ENCODE measurements around the gene GANAB.
A peak's percentile ranks its signal among the peaks of the same experiment; 100 is the strongest.

The GANAB gene

DNA sequence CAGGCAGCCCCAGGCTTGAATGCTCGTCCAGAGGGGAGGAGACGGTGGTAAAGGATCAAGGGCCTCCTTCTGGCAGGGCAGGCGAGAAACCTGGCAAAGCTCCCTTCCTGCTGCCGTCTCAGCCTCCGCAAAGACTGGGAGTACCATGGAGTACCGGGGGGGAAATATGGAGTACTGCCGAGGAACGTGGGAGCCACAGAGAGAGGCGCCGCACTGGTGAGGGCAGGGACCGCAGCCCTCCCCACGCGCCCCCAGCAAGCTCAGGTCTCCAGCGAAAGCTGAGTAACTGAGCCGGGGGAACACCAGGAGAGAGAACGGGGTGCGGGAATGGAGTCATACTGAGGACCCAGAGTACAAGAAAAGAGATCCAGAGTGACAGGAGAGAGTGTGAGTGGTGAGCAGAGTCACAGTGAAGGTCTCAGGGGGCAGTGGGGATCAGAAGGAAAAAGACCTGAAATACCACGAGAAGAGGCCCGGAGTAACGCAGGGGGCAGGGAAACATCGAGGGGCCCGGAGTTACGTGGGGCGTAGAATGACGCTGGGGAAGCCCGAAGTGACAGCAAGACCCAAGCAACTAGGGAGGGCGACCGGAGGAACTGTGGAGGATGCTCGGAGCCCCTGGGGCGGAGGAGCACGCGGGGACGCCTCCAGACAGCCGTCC is 34.6 kb downstream of the GANAB start:
- Histone ChIP-seq H3K4me2 (peak overlapping the region; percentile 91 to 100 (median 98)), H3K9ac (peak overlapping the region; percentile 84 to 94 (median 90)), H3K36me3 (peaks cover 10 to 66% (median 29%) of the 10 kb centered on the region in 11 experiments), H3K4me1 (peaks cover 51 to 73% (median 55%) of the 10 kb centered on the region in 10 experiments), H3K4me3 (peak overlapping the region; percentile 69 to 89 (median 74)), H3K27ac (peak overlapping the region; percentile 72 to 91 (median 83)), H3K27me3 (no peaks in the 10 kb centered on the region), H4K20me1 (peaks cover 0 to 21% (median 0%) of the 10 kb centered on the region in 11 experiments; a peak in 2 of 22 replicates), H3K9me3 (replicated peaks in 1 of 11) (no peaks in the 10 kb centered on the region)
- no peak for TF ChIP-seq Cebpa-rat (IDR thresholded peaks at IDR 0.05)

DNA sequence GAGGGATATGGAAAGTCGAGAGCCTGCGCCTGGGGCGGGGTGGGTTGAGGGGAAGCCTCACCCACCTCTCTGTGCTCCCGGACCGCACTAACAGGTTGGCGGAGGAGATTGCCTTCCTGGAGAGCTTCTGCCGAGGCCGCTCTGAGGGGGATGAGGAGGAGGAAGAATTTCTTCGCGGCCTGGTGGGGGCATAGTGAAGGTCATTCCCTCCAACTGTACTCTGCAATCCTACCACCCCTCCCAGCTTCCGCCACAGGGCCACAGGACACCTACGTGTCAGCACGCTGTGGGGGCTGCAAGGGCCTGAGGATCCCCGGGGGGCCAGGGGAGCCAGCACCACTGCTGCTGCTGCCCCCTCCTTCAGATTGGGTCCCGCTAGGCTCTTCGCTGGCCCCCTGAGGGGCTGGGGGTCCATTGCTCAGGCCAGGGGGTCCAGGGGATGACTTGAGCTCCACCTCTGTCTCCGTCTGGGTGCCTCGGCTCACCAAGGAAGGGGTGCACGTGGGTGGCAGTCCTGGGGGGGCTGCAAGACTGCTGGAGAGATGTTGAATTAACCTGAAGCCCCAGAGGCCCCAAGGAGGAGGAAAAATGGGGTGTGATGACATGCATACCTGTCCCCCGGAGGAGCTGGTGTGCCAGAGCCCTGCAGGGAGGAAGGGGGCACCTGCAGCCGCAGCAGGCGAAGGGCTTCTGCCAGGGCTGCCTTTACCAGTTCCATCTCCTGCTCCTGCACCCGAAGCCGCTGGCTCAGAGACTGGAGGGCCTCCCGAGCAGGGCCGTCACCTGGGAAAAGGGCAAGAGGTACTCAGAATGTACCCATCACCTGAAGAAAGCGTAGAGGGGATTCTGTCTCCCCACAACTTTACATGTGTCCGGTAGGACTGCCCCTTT is 35.4 kb downstream of the GANAB start:
- H3K4me3 ChIP-seq, result peak overlapping the region; percentile 69 to 89 (median 74)
- H4K20me1 ChIP-seq, result peaks cover 0 to 22% (median 0%) of the 10 kb centered on the region in 11 experiments; a peak in 3 of 22 replicates
- H3K36me3 ChIP-seq, result peaks cover 8 to 66% (median 29%) of the 10 kb centered on the region in 11 experiments; a peak in 21 of 22 replicates
- H3K9ac ChIP-seq, result peak overlapping the region; percentile 84 to 94 (median 90)
- no peak for TF ChIP-seq Cebpa-rat (IDR thresholded peaks at IDR 0.05)
- H3K27me3 ChIP-seq, result no peaks in the 10 kb centered on the region
- H3K4me1 ChIP-seq, result peaks cover 51 to 79% (median 56%) of the 10 kb centered on the region in 10 experiments
- H3K9me3 ChIP-seq (replicated peaks in 1 of 11), result no peaks in the 10 kb centered on the region
- peak overlapping the region; percentile 72 to 91 (median 83) for H3K27ac ChIP-seq
- peak overlapping the region; percentile 91 to 100 (median 98) for H3K4me2 ChIP-seq

GRCh38 chr11:62610403-62610802 is 36.0 kb downstream of the GANAB start:
- Histone ChIP-seq H3K4me3 (peak overlapping the region; percentile 8 to 89 (median 74); a peak in 16 of 20 replicates), H3K36me3 (peaks cover 14 to 66% (median 35%) of the 10 kb centered on the region in 11 experiments), H3K27me3 (no peaks in the 10 kb centered on the region), H3K9ac (peak overlapping the region; percentile 84 to 94 (median 90)), H4K20me1 (peaks cover 0 to 28% (median 0%) of the 10 kb centered on the region in 11 experiments; a peak in 3 of 22 replicates), H3K27ac (peak overlapping the region in 9 of 11 experiments; percentile 72 to 91 (median 84); a peak in 15 of 22 replicates), H3K9me3 (replicated peaks in 1 of 11) (no peaks in the 10 kb centered on the region), H3K4me1 (peaks cover 53 to 81% (median 58%) of the 10 kb centered on the region in 10 experiments), H3K4me2 (peak overlapping the region; percentile 91 to 100 (median 98))
- TF ChIP-seq Cebpa-rat (IDR thresholded peaks at IDR 0.05), result no peak

- no peak for TF ChIP-seq Cebpa-rat (IDR thresholded peaks at IDR 0.05)
- H3K9ac ChIP-seq, result peak overlapping the region in 7 of 11 experiments; percentile 84 to 94 (median 90); a peak in 9 of 22 replicates
- peaks cover 0 to 30% (median 0%) of the 10 kb centered on the region in 11 experiments; a peak in 3 of 22 replicates for H4K20me1 ChIP-seq
Observed at GRCh38 chr11:62608776-62609175, 37.6 kb downstream of the GANAB start.

GRCh38 chr11:62607714-62608113 is 38.7 kb downstream of the GANAB start:
- Histone ChIP-seq H4K20me1 (peaks cover 0 to 23% (median 0%) of the 10 kb centered on the region in 11 experiments; a peak in 2 of 22 replicates), H3K4me2 (peak overlapping the region; percentile 51 to 100 (median 92)), H3K9me3 (replicated peaks in 1 of 11) (no peaks in the 10 kb centered on the region), H3K36me3 (peaks cover 24 to 76% (median 43%) of the 10 kb centered on the region in 11 experiments), H3K4me3 (no peak overlapping the region), H3K9ac (peak overlapping the region in 6 of 11 experiments; percentile 2 to 91 (median 63); a peak in 8 of 22 replicates), H3K4me1 (peaks cover 66 to 85% (median 75%) of the 10 kb centered on the region in 10 experiments), H3K27ac (peak overlapping the region in 3 of 11 experiments; percentile 4 to 43 (median 38); a peak in 3 of 22 replicates), H3K27me3 (no peaks in the 10 kb centered on the region)
- TF ChIP-seq Cebpa-rat (IDR thresholded peaks at IDR 0.05), result no peak

More at GRCh38 chr11:62608776-62609175, 37.6 kb downstream of the GANAB start:
- Histone ChIP-seq H3K27ac (peak overlapping the region in 2 of 11 experiments; percentile 4 to 18; a peak in 2 of 22 replicates), H3K27me3 (no peaks in the 10 kb centered on the region), H3K4me3 (no peak overlapping the region), H3K4me2 (peak overlapping the region in 10 of 11 experiments; percentile 56 to 100 (median 96); a peak in 19 of 22 replicates), H3K36me3 (peaks cover 21 to 72% (median 39%) of the 10 kb centered on the region in 11 experiments), H3K4me1 (peaks cover 60 to 81% (median 72%) of the 10 kb centered on the region in 10 experiments), H3K9me3 (replicated peaks in 1 of 11) (no peaks in the 10 kb centered on the region)

DNA sequence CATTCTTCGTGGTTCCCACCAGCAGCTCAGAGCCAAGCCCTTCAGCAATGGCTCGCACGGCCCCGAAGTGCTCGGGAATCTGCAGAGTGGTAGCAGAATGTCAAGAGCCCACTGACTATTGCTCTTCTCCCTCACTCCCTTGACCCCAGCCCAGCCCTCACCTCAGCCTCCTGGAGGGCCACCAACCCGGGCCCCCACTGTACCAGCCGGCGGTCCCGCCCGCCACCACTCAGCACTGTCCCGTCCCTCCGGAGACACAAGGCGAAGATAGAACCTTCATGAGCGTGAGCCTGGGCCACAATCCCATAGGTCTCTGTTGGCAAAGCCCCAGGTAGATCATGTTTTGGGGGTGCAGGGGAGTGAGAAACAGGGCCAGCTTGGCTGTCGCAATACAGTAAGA is 40.5 kb downstream of the GANAB start:
- H3K4me1 ChIP-seq, result peaks cover 62 to 84% (median 72%) of the 10 kb centered on the region in 10 experiments
- H3K36me3 ChIP-seq, result peaks cover 24 to 77% (median 43%) of the 10 kb centered on the region in 11 experiments
- peak overlapping the region in 4 of 11 experiments; percentile 5 to 38 (median 20); a peak in 2 of 22 replicates for H3K9ac ChIP-seq
- no peak overlapping the region for H3K27ac ChIP-seq
- H4K20me1 ChIP-seq, result peaks cover 0 to 23% (median 0%) of the 10 kb centered on the region in 11 experiments; a peak in 4 of 22 replicates
- H3K27me3 ChIP-seq, result no peaks in the 10 kb centered on the region
- no peaks in the 10 kb centered on the region for H3K9me3 ChIP-seq (replicated peaks in 1 of 11)
- no peak for TF ChIP-seq Cebpa-rat (IDR thresholded peaks at IDR 0.05)
- H3K4me3 ChIP-seq, result no peak overlapping the region
- peak overlapping the region in 2 of 11 experiments; percentile 3 to 29; a peak in 2 of 22 replicates for H3K4me2 ChIP-seq

DNA sequence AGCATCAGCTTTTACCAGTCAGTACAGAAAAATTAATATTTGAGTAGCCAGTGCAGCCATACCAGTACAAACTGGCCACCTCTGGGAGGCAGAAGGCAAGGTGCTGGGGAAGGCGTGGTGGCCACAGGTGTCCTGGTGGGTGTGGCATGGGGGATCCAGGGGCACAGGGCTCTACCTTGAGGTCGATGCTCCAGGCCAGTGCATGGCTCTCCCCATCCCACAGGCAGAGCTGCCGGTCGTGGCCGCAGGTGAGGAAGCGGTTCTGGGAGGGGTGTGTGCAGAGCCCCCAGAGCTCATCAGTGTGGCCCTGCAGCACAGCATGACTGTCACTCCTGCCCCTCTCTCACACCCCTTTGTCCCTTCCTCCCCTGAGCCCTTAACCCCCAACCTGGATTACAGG is 40.9 kb downstream of the GANAB start:
- H3K27ac ChIP-seq, result no peak overlapping the region
- TF ChIP-seq Cebpa-rat (IDR thresholded peaks at IDR 0.05), result no peak
- H3K9ac ChIP-seq, result peak overlapping the region in 6 of 11 experiments; percentile 5 to 22 (median 18); a peak in 3 of 22 replicates
- H4K20me1 ChIP-seq, result peaks cover 0 to 23% (median 0%) of the 10 kb centered on the region in 11 experiments; a peak in 8 of 22 replicates
- H3K27me3 ChIP-seq, result no peaks in the 10 kb centered on the region
- peaks cover 57 to 80% (median 68%) of the 10 kb centered on the region in 10 experiments for H3K4me1 ChIP-seq
- H3K4me2 ChIP-seq, result peak overlapping the region in 8 of 11 experiments; percentile 3 to 56 (median 28); a peak in 10 of 22 replicates
- no peak overlapping the region for H3K4me3 ChIP-seq
- H3K9me3 ChIP-seq (replicated peaks in 1 of 11), result no peaks in the 10 kb centered on the region
- peaks cover 24 to 75% (median 43%) of the 10 kb centered on the region in 11 experiments for H3K36me3 ChIP-seq

DNA sequence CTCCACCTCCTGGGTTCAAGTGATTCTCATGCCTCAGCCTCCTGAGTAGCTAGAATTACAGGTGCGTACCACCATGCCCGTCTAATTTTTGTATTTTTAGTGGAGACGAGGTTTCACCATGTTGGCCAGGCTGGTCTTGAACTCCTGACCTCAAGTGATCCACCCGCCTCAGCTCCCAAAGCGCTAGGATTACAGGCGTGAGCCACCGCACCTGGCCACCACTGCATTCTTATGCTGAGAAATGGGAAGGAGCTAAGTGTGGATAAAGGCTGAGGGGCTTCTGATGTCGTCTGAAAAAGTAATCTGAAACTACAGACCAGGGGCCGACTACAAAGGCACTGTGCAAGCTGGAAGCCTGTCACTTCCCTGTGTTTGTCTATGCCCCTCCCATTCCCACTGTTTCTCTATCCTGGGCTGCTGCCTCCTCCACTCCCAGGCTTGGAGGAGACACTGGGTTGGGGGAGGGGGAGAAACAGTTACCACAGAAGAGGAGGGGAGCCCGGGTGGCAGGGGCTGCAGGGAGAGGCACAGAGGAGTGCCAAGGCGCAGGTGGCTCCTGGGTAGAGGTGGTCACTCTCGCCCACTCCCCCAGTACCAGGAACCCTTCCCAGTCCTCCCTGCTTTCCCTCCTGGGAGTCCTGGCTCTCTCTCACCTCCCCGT is 41.8 kb downstream of the GANAB start:
- no peak for TF ChIP-seq Cebpa-rat (IDR thresholded peaks at IDR 0.05)
- Histone ChIP-seq H3K4me3 (no peak overlapping the region), H4K20me1 (peaks cover 0 to 23% (median 0%) of the 10 kb centered on the region in 11 experiments; a peak in 9 of 22 replicates), H3K36me3 (peaks cover 30 to 77% (median 52%) of the 10 kb centered on the region in 11 experiments), H3K27me3 (no peaks in the 10 kb centered on the region), H3K9ac (peak overlapping the region in 6 of 11 experiments; percentile 9 to 34 (median 18); a peak in 7 of 22 replicates), H3K4me1 (peaks cover 55 to 77% (median 64%) of the 10 kb centered on the region in 10 experiments), H3K27ac (no peak overlapping the region), H3K9me3 (replicated peaks in 1 of 11) (no peaks in the 10 kb centered on the region), H3K4me2 (peak overlapping the region; percentile 13 to 56 (median 35); a peak in 16 of 22 replicates)
